DND-41 (cell line): ENCODE measurements around the gene RPL26.

Experiments
- ATAC-seq: fragments of 200-7000 bp; cut with Tn5 transposase; 3 replicates; pipeline ENCODE4 v1.9.1; 2021; ENCODE audit warnings: low read depth; ENCODE audit not compliant: insufficient read depth
- DNase-seq: peaks from one replicate; pipeline ENCODE4 v3.0.0-alpha.2; 2020
- H2AFZ ChIP-seq: 2 replicates; pipeline ENCODE4 v1.6.0; 2012; ENCODE audit warnings: low read depth, low read length
- H3K27ac ChIP-seq: 2 replicates; pipeline ENCODE4 v1.5.1; 2012; ENCODE audit warnings: low read length, inconsistent platforms
- H3K27me3 ChIP-seq: fragments of 200-600 bp; sonication (generic); 2 replicates; pipeline ENCODE4 v1.6.0; 2012; ENCODE audit warnings: low read length, mild to moderate bottlenecking, inconsistent platforms; ENCODE audit not compliant: insufficient read depth, poor library complexity
- H3K36me3 ChIP-seq: 2 replicates; pipeline ENCODE4 v1.5.1; 2012; ENCODE audit warnings: low read length, inconsistent platforms; ENCODE audit not compliant: insufficient read depth
- H3K4me1 ChIP-seq: 2 replicates; pipeline ENCODE4 v1.5.1; 2012; ENCODE audit warnings: mild to moderate bottlenecking, low read length; ENCODE audit not compliant: insufficient read depth
- H3K4me2 ChIP-seq: 2 replicates; pipeline ENCODE4 v1.6.0; 2012; ENCODE audit warnings: mild to moderate bottlenecking, moderate library complexity, low read length, inconsistent platforms; ENCODE audit not compliant: insufficient read depth
- H3K4me3 ChIP-seq, 2 experiments: fragments of 200-600 bp in 1 of 2; shearing (Covaris generic) in 1 of 2; 2 replicates each; pipeline ENCODE4 v1.5.1; 2012 to 2016; ENCODE audit warnings: inconsistent platforms in 2 of 2, low read length in 2 of 2, mild to moderate bottlenecking in 2 of 2, low read depth in 1 of 2, moderate library complexity in 1 of 2
- H3K79me2 ChIP-seq: 2 replicates; pipeline ENCODE4 v1.6.0; 2012; ENCODE audit warnings: low read length, inconsistent platforms; ENCODE audit not compliant: insufficient read depth
- H3K9ac ChIP-seq: 2 replicates; pipeline ENCODE4 v1.6.0; 2012; ENCODE audit warnings: low read depth, mild to moderate bottlenecking, inconsistent platforms, low read length, moderate library complexity
- H3K9me3 ChIP-seq: 2 replicates; pipeline ENCODE4 v1.5.1; 2012; ENCODE audit warnings: low read length, moderate library complexity, mild to moderate bottlenecking, inconsistent platforms; ENCODE audit not compliant: insufficient read depth, severe bottlenecking
- H4K20me1 ChIP-seq: 2 replicates; pipeline ENCODE4 v1.6.0; 2012; ENCODE audit warnings: low read length; ENCODE audit not compliant: insufficient read depth
- CTCF ChIP-seq: IDR thresholded peaks from 2 replicates; pipeline ENCODE4 v1.5.1; 2012; ENCODE audit warnings: borderline replicate concordance, low read length, moderate library complexity, mild to moderate bottlenecking; ENCODE audit not compliant: poor library complexity, severe bottlenecking; ENCODE audit errors: extremely low read depth
- EZH2 ChIP-seq: IDR thresholded peaks from 3 replicates; pipeline ENCODE4 v1.6.1; 2012; ENCODE audit warnings: borderline replicate concordance, low read depth, mild to moderate bottlenecking, moderate library complexity, low read length, inconsistent platforms; ENCODE audit not compliant: severe bottlenecking

Gene RPL26

GRCh38 chr17:8405499-8406016 lies 22.6 kb upstream of the RPL26 start:
- no peak for TF ChIP-seq CTCF
- no peak for TF ChIP-seq EZH2
- no peaks in the 10 kb centered on the region for H3K36me3 ChIP-seq
- no peak overlapping the region for H2AFZ ChIP-seq

GRCh38 chr17:8402921-8403536 lies 20.0 kb upstream of the RPL26 start:
- H3K27ac ChIP-seq, result no peak overlapping the region
- TF ChIP-seq EZH2 (no peak), CTCF (no peak)
- no peak for DNase-seq
- H3K27me3 ChIP-seq, result no peaks in the 10 kb centered on the region
- no peak overlapping the region for H3K9ac ChIP-seq
- H3K79me2 ChIP-seq, result no peaks in the 10 kb centered on the region
- no peaks in the 10 kb centered on the region for H4K20me1 ChIP-seq
- H3K36me3 ChIP-seq, result no peaks in the 10 kb centered on the region
- no peak overlapping the region for H3K4me3 ChIP-seq
- H3K4me2 ChIP-seq, result no peak overlapping the region
- H3K4me1 ChIP-seq, result no peaks in the 10 kb centered on the region
- no peaks in the 10 kb centered on the region for H3K9me3 ChIP-seq
- no peak overlapping the region for H2AFZ ChIP-seq
- no peak for ATAC-seq

More at GRCh38 chr17:8405499-8406016, 22.6 kb upstream of the RPL26 start:
- Histone ChIP-seq H3K4me2 (no peak overlapping the region), H3K9ac (no peak overlapping the region), H3K4me1 (peaks cover 6% of the 10 kb centered on the region), H3K27me3 (no peaks in the 10 kb centered on the region), H4K20me1 (no peaks in the 10 kb centered on the region), H3K79me2 (no peaks in the 10 kb centered on the region), H3K4me3 (no peak overlapping the region), H3K27ac (no peak overlapping the region), H3K9me3 (no peaks in the 10 kb centered on the region)
- DNase-seq (no peak), ATAC-seq (no peak)

- TF ChIP-seq EZH2 (no peak), CTCF (no peak)
- no peak overlapping the region for H3K9ac ChIP-seq
- H3K27me3 ChIP-seq, result no peaks in the 10 kb centered on the region
- no peaks in the 10 kb centered on the region for H4K20me1 ChIP-seq
- H3K79me2 ChIP-seq, result no peaks in the 10 kb centered on the region
- DNase-seq (no peak), ATAC-seq (no peak)
- H3K36me3 ChIP-seq, result no peaks in the 10 kb centered on the region
- H3K4me2 ChIP-seq, result no peak overlapping the region
- no peak overlapping the region for H3K4me3 ChIP-seq
- no peaks in the 10 kb centered on the region for H3K4me1 ChIP-seq
- no peaks in the 10 kb centered on the region for H3K9me3 ChIP-seq
- no peak overlapping the region for H2AFZ ChIP-seq
- no peak overlapping the region for H3K27ac ChIP-seq
Observed at GRCh38 chr17:8401107-8401506, 18.1 kb upstream of the RPL26 start.
